Bone marrow (tissue), 2 donors: Measurements from ENCODE around the gene MYB.
A peak's percentile ranks its signal among the peaks of the same experiment; 100 is the strongest.

Source experiments
- DNase-seq, 2 donors: peaks; one replicate each; lab custom pipeline; 2025; lab: John Stamatoyannopoulos, UW

MYB gene

GRCh38 chr6:135188718-135189117 lies 7.6 kb downstream of the MYB start:
- DNase-seq: no peak

GRCh38 chr6:135189344-135189743 lies 8.2 kb downstream of the MYB start:
- no peak for DNase-seq

- peak in 1 of 2 donors; percentile 86 for DNase-seq
These were observed 10.6 kb downstream of the MYB start for GRCh38 chr6:135191508-135192255.

- no peak for DNase-seq
These were observed 11.4 kb downstream of the MYB start for GRCh38 chr6:135192256-135193174.

- no peak for DNase-seq
These were observed 12.1 kb downstream of the MYB start for GRCh38 chr6:135193221-135193620.

GRCh38 chr6:135195041-135195440 lies 13.9 kb downstream of the MYB start:
- DNase-seq: peak in 1 of 2 donors; percentile 41

GRCh38 chr6:135195522-135195921 lies 14.4 kb downstream of the MYB start:
- DNase-seq: peak in 1 of 2 donors; percentile 68

- no peak for DNase-seq
These were observed 15.8 kb downstream of the MYB start for GRCh38 chr6:135196739-135197510.

- no peak for DNase-seq
These were observed 21.7 kb downstream of the MYB start for GRCh38 chr6:135202836-135203235.

- no peak for DNase-seq
These were observed 23.8 kb downstream of the MYB start for GRCh38 chr6:135204951-135205350.

- peak in 1 of 2 donors; percentile 61 for DNase-seq
These were observed 28.7 kb downstream of the MYB start for GRCh38 chr6:135209803-135210202.

GRCh38 chr6:135210632-135211305 lies 29.7 kb downstream of the MYB start:
- DNase-seq: no peak

- no peak for DNase-seq
These were observed 30.2 kb downstream of the MYB start for GRCh38 chr6:135211306-135211702.

- DNase-seq: peak in 1 of 2 donors; percentile 67
These were observed 31.1 kb downstream of the MYB start for GRCh38 chr6:135212020-135212806.

- DNase-seq: no peak
These were observed 31.8 kb downstream of the MYB start for GRCh38 chr6:135212935-135213334.

- no peak for DNase-seq
These were observed 32.5 kb downstream of the MYB start for GRCh38 chr6:135213616-135214015.

- no peak for DNase-seq
These were observed 34.1 kb downstream of the MYB start for GRCh38 chr6:135215160-135215559.

- DNase-seq: no peak
These were observed 34.5 kb downstream of the MYB start for GRCh38 chr6:135215563-135215962.

- DNase-seq: no peak
These were observed 36.6 kb downstream of the MYB start for GRCh38 chr6:135217663-135218062.

GRCh38 chr6:135219346-135219745 lies 38.2 kb downstream of the MYB start:
- DNase-seq: no peak

GRCh38 chr6:135221042-135221441 lies 39.9 kb downstream of the MYB start:
- no peak for DNase-seq
